NCI-H1417 treated with DMSO at 0.1 percent for 48 hours (cell line): Measurements from ENCODE around the gene CSNK1G1.
"Not testable (repeated sequence)": the region's sequence is repeated elsewhere in the genome, so short reads cannot be mapped to it uniquely, and the experiment has no call there.

Source experiments
- DNase-seq: peaks from one replicate; lab custom pipeline; 2025; lab: John Stamatoyannopoulos, UW

CSNK1G1 gene

DNA sequence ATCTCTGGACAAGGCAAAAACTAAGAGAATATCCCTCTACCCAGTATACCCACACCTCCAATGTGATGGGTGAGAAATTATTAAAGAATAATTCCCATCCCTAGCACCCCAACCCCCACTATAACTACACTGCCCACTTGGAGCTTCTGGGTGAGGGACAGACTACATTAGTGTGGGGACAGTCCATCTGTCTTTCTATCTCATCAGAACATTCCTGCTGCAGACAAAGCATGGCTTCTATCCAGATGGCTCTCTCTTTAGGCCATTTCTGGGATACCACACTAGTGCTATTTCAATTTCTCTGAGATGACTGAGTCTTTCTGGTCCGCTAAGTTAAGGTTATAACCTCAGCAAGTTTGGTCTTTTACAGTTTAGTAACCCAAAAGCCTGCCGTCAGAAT is 6.6 kb downstream of the CSNK1G1 start:
- DNase-seq, result no peak

DNA sequence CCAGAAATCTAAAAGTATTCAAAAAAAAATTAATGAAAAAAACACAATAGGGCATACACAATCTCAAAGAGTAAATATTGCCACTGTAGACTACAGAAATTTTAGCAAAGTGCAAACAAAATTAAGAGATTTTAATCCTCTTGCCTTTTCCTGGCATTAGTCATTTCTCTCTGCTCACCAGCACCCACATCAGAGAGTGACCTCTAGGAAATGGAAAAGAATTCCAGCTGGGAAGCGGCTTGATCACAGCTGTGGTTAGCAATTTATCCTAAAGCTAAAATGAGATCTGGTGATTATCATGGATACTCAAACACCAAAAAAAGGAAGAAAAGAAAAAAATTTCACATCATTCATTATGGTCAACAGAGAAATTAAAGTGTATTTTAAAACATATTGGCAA is 7.5 kb downstream of the CSNK1G1 start:
- DNase-seq, result no peak

DNA sequence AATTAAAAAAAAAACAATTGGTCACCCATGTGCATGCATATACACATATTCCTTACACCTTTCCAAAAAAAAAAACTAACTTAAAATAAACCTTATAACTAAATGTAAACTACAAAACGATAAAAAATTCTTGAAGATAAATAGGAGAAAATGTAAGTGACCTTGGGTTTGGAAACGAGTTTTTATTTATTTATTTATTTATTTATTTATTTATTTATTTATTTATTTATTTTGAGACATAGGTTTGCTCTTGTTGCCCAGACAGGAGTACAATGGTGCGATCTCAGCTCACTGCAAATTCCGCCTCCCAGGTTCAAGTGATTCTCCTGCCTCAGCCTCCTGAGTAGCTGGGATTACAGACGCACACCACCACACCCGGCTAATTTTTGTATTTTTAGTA is 9.7 kb downstream of the CSNK1G1 start:
- DNase-seq, result not testable (repeated sequence)

DNA sequence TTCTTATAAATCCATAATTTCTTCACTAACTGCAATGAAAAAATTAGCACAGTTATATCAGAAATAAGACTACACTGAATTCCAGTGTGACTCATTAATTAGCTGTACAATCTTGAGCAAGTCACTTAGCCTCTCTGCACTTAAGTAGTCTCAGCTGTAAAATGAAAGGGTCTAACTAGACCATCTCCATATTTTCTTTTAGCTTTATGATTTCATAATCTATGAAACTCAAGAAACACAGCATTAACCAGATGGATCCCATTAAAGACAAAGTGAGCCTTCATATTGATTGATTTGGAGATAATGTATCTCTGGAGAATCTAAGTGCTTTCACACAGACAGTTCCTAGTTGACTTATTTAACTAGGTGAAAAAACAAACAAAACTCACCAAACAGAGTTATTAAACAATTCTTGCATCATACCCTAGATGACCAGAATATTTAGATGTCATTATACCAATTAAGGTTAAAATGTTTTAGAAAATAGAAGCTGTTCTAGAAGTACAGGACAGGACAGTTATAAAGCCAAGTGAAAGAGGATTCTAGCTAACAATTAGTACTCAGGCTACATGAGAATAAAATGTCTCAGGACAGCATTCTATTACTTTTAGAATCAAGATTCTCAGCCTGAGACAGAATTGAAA is 11.2 kb downstream of the CSNK1G1 start:
- DNase-seq, result no peak

DNA sequence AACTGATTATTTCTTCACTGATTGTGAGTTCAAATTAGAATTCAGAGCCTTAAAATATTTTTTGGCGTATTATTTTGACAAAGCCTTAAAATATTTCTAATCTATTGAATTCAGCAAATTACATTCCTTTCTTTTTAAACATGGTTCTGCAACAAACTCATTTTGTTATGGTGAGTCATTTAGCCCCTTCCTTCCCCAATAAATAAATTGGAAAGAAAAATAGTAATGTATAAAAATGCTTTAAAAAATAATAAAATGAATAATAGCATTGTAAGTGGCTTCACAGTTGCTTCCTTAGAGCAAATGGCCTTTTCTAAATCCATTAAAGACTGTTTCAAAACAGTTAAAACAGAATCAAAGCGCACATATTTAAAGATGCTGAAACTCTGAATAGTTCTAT is 12.1 kb downstream of the CSNK1G1 start:
- no peak for DNase-seq

DNA sequence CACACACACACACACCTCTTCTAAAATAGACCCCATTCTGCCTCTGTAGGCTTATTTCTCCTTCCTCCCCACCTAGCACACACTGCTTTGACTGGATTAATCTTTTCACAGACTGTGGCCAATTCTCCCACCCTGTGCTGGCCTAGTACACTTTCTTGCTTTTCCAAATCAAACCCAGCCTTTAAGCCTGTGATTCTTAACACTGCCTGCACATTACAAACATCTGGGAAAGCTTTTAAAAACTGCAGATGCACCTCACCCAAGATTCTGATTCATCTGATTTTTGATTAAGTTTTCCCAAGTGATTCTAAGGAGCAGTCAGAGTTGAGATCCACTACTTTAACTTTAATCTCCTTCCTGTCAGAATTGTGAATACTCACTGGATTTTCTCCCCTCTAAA is 12.8 kb downstream of the CSNK1G1 start:
- DNase-seq, result no peak

DNA sequence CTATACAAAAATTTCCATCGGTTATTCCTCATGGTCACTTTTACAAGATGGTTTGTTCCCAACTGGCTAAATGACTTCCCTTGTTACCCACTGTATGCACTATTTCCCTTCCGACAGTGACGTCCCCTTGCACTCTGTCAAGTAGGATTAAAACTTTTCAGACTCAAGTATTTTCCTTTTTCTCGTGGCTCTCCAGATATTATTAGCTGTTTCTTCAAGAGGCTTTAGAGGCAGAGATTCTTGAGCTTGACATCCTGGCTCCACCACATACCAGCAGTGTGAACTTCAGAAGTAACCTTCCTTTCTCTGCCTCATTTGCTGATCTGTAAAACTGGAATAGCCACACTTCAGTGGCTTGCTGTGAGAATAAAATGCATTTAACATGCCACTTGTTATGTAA is 14.0 kb downstream of the CSNK1G1 start:
- no peak for DNase-seq

DNA sequence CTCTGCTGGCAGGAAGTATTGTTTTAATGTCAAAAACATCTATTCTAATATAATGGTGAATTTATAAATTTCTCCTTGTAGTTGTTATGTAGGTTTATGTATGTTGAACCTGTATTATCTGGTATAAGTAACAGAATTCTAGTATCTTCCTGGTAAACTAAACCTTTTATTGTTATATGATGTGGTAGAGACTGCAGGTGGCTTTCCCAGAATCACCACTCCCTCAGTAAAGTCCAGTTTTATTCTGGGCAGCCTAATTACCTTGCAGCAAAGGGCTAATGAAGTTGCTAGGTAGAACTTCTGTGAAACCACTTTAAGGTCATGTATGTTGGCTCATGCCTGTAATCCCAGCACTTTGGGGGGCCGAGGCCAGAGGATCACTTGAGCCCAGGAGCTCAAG is 15.6 kb downstream of the CSNK1G1 start:
- no peak for DNase-seq

DNA sequence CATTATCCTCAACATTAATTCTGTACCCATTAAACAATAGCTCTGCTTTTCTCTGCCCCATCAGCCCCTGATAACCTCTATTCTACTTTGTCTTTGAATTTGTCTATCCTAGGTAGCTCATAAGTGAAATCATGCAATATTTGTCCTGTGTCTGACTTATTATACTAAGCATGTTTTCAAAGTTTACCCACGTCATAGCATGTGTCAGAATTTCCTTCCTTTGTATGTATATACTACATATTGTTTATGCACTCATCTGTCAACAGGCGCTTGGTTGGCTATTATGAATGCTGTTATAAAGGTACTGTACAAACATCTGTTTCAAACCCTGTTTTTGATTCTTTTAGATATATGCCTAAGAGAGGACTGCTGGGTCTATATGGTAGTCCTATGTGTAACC is 18.2 kb downstream of the CSNK1G1 start:
- no peak for DNase-seq

DNA sequence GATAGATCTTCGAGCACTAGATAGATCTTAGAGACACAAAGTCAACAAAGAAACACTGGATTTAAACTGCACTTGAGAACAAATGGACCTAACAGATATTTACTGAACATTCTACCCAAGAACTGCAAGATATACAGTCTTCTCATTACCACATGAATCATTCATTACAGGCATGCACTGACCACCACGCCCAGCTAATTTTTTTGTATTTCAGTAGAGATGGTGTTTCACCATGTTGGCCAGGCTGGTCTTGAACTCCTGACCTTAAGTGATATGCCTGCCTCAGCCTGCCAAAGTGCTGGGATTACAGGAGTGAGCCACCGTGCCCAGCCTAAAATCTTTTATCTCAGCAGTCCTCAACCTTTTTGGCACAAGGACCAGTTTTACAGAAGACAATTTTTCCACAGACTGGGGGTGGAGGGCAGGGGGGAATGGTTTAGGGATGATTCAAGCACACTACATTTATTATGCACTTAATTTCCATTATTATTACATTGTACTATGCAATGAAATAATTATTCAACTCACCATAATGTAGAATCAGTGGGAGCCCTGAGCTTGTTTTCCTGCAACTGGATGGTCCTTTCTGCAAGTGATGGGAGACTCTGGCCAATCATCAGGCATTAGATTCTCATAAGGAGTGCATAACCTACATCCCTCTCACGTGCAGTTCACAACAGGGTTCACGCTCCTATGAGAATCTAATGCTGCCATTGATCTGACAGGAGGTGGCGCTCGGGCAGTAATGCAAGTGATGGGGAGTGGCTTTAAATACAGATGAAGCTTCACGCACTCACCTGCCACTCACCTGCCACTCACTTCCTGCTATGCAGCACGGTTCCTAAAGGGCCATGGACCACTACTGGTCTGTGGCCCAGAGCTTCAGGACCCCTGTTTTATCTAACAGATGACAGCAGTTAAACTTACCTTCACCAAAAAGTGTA is 21.7 kb downstream of the CSNK1G1 start:
- no peak for DNase-seq

DNA sequence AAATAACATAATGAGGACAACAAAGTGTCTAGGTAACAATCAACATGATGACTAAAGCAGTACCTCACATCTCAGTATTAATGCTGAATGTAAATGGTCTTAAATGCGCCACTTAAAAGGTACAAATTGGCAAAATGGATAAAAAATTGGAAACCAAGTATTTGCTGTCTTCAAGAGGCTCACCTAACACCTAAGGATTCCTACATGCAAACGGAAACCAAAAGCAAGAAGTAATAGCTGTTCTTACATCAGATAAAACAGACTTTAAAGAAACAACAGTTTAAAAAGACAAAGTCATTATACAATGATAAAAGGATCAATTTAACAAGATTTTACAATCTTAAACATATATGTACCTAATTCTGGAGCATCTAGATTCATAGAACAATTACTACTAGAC is 22.5 kb downstream of the CSNK1G1 start:
- no peak for DNase-seq

DNA sequence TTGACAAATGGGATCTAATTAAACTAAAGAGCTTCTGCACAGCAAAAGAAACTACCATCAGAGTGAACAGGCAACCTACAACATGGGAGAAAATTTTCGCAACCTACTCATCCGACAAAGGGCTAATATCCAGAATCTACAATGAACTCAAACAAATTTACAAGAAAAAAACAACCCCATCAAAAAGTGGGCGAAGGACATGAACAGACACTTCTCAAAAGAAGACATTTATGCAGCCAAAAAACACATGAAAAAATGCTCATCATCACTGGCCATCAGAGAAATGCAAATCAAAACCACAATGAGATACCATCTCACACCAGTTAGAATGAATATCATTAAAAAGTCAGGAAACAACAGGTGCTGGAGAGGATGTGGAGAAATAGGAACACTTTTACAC is 24.3 kb downstream of the CSNK1G1 start:
- not testable (repeated sequence) for DNase-seq

DNA sequence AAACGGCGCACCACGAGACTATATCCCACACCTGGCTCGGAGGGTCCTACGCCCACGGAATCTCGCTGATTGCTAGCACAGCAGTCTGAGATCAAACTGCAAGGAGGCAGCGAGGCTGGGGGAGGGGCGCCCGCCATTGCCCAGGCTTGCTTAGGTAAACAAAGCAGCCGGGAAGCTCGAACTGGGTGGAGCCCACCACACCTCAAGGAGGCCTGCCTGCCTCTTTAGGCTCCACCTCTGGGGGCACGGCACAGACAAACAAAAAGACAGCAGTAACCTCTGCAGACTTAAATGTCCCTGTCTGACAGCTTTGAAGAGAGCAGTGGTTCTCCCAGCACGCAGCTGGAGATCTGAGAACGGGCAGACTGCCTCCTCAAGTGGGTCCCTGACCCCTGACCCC is 29.0 kb downstream of the CSNK1G1 start:
- not testable (repeated sequence) for DNase-seq

DNA sequence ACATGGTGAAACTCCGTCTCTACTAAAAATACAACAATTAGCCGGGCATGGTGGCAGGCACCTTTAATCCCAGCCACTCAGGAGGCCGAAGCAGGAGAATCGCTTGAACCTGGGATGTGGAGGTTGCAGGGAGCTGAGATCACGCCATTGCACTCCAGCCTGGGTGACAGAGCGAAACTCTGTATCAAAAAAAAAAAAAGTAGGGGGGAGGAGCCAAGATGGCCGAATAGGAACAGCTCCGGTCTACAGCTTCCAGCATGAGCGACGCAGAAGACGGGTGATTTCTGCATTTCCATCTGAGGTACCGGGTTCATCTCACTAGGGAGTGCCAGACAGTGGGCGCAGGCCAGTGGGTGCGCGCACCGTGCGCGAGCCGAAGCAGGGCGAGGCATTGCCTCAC is 29.5 kb downstream of the CSNK1G1 start:
- DNase-seq, result not testable (repeated sequence)

DNA sequence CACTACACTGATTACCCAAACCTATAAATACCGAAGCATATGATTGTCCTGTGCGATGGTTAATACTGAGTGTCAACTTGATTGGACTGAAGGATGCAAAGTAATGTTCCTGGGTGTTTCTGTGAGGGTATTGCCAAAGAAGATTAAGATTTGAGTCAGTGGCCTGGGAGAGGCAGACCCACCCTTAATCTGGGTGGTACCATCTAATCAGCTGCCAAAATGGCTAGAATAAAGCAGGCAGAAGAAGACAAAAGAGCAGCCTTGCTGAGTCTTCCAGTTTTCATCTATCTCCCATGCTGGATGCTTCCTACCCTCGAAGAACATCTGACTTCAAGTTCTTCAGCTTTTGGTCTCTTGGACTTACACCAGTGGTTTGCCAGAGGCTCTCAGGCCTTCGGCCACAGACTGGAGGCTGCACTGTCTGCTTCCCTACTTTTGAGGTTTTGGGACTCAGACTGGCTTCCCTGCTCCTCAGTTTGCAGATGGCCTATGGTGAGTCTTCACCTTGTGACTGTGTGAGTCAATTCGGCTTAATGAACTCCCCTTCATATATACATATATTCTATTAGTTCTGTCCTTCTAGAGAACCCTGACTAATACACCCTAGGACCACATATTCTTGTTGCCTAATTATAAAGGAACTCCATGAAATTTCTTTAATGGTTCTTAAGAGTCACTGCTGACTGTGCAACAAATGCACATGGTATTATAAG is 31.7 kb downstream of the CSNK1G1 start:
- no peak for DNase-seq

DNA sequence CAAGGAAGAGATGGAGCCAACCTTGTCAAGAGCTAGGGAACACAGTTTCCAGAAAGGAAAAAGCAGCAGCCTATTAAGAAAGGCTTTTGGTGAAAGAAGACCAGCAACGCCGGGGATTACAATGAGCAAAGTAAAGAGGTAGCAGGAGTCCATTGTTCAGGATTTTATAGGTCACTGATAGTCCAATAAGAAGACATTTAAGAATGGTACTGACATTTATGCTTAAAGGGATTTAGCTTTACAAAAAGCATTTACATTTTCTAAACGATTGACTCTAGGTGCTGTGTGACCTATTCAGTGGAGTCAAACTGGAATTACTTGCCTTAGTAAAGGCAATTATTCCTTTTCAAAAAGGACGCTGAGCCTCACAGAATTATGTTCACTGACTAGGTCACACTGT is 40.8 kb downstream of the CSNK1G1 start:
- no peak for DNase-seq

DNA sequence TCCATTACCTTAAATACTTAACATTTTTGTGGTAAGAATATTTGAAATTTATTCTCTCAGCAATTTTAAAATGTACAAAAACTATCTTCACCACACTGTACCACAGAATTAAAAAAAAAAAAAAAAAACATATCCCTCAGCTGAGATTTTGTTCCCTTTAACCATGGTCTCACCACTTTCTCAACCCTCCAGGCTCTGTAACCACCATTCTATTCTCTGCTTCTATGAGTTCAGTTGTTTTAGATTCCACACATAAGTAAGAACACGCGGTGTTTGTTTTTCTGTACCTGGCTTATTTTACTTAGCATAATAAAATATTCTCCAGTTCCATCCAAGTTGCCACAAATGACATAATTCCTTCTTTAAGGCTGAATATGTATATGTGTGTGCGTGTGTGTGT is 41.5 kb downstream of the CSNK1G1 start:
- no peak for DNase-seq

DNA sequence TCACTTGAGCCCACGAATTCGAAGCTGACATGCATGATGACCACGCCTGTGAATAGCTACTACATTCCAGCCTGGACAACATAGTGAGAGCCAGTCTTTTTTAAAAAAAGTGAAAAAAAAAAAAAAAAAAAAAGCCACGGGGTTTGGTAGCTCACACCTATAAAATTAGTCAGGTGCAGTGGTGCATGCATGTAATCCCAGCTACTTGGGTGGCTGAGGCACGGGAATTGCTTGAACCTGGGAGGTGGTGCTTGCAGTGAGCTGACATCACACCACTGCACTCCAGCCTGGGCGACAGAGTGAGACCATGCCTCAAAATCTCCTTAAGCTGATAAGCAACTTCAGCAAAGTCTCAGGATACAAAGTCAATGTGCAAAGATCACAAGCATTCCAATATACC is 44.4 kb downstream of the CSNK1G1 start:
- no peak for DNase-seq

DNA sequence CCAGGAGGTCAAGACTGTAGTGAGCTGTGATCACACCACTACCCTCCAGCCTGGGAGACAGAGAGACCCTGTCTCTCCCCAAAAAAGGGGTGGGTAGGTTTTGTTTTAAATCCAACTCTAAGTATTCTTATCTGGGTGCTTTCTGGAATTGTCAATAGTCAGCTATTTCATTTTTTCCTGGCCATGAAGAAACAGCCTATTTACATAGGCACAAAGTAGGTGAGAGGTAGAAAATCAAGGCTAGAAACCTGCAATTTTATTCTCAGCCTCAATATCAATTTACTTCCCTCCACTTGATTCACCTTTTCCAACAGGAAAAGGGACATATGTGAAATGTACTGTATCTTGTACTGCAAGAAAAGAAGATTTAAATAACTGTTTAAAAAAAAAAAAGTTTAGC is 45.9 kb downstream of the CSNK1G1 start:
- DNase-seq, result no peak

DNA sequence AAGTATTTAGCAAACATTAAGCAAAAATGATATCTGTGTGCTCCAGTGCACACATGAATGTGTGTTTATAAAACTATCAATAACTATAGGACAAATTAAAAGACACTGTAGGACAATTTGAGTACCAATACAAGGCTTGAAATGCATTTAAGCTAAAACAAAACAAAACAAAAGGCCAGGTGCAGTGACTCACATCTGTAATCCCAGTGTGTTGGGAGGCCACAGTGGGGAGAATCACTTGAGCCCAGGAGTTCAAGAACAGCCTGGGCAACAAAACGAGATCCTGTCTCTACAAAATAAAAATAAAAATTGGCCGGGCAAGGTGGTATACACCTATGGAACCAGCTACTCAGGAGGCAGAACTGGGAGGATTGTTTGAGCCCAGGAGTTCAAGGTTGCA is 50.7 kb downstream of the CSNK1G1 start:
- no peak for DNase-seq

DNA sequence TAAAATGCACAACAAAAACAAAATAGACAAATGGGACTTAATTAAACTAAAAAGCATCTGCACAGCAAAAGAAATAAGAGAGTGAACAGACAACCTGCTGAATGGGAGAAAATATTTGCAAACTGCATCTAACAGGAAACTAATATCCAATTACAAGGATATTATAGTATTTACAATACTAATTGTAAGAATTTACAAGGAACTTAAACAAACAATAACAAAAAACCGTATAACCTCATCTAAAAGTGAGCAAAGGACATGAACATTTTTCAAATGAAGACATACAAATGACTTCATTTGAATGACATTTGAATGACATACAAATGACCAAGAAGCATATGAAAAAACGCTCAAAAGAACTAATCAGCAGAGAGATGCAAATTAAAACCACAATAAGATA is 66.4 kb downstream of the CSNK1G1 start:
- no peak for DNase-seq

DNA sequence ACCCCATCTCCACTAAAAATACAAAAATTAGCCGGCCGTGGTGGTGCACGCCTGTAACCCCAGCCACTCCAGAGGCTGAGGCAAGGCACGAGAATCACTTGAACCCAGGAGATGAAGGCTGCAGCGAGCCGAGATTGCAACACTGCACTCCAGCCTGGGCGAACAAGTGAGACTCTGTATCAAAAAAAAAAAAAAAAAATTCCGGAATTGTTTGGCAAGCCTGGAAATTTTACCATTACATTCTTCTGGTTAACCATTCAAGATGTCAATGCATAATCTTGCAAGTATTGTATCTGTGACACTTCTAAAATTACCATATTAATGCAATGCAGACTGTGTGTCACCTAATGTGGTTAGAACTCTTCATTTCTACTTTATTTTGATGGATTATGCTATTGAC is 67.0 kb downstream of the CSNK1G1 start:
- DNase-seq, result no peak

DNA sequence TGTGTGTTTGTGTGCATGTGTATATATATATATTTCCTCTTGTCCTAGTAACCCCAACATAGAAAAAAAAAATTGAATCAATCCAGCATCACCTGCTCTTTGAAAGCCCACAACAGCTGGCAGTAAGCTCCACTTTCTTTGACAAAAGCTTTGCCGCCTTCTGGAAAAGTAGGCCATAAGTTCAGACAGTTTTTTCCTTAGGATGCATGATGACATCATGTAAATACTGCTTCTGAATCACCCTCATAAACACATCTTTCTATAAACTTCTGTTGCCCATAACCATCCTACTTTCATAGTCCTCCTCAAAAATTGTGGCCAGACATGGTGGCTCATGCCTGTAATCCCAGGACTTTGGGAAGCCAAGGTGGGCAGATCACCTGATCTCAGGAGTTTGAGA is 67.4 kb downstream of the CSNK1G1 start:
- DNase-seq, result no peak
